D721Med (cell line): ENCODE measurements around the gene TM2D3.

Experiments used
- DNase-seq: peaks from one replicate; pipeline ENCODE4 v3.0.0; 2011; ENCODE audit warnings: low spot score; ENCODE audit not compliant: insufficient read length
- FAIRE-seq: peaks from 2 replicates; lab custom pipeline; 2011; peaks lifted over from hg19 to GRCh38; lab: Jason Lieb, UNC
- CTCF ChIP-seq: IDR thresholded peaks from 2 replicates; pipeline ENCODE4 v1.5.1; 2012; ENCODE audit warnings: mild to moderate bottlenecking, control low read depth; ENCODE audit not compliant: insufficient read depth; ENCODE audit errors: missing control alignments

The TM2D3 gene

DNA sequence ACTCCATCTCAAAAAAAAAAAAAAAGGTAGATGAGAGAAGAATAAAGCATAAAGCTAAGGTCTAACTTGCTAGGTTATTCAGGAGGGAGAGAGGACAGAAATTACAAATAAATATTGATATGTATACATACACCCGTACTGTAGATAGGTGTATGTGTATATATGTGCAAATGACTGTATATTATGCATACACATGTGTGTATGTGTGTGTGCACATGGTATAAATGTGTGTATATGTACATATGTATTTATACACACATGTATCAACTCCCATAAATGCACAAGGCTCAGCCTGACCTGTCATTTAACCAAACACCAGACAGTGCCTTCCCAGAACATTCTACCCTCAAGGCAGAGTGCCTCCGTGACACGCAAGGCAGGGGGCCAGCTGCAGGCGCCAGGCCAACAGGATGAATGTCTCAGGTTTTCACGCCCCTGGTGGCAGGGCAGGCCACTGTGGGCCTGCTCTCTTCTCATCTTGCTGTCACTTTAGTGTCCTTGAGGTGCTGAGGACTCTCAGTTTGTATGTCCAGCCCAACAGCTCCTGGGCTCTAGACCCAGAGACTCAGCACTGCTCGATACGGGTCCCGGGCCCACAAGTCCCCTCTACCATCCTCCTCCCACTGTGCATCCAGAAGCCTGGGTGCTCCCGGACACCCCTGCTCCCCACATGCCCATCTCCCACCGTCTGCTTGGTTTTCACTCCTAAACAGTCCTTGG lies 40.4 kb downstream of the TM2D3 start:
- FAIRE-seq (no peak), DNase-seq (no peak)
- TF ChIP-seq CTCF, result no peak

DNA sequence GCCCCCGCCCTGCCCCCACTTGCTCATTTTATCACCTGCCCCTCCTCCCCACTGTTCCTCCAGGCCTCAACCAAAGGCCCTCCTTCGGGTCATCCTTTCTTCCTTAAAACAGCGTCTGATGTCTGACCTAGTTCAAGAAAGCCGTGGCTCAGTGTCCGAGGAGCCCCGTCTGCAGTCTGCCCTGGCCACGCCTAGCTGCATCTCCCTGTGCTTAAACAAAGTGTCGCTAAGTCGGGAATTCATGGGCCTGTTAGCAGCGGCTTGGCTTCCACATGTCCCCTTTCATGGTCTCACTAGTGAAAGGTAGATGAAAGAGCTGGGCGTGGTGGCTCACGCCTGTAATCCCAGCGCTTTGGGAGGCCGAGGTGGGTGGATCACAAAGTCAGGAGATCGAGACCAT lies 41.2 kb downstream of the TM2D3 start:
- no peak for TF ChIP-seq CTCF
- DNase-seq (no peak), FAIRE-seq (no peak)

GRCh38 chr15:101610611-101611000 lies 41.6 kb downstream of the TM2D3 start:
- DNase-seq, result no peak
- no peak for FAIRE-seq
- no peak for TF ChIP-seq CTCF

GRCh38 chr15:101609742-101610610 lies 42.2 kb downstream of the TM2D3 start:
- no peak for DNase-seq
- FAIRE-seq, result no peak
- no peak for TF ChIP-seq CTCF

- TF ChIP-seq CTCF, result no peak
- DNase-seq (no peak), FAIRE-seq (no peak)
Observed at GRCh38 chr15:101608201-101608600, 44.0 kb downstream of the TM2D3 start.

DNA sequence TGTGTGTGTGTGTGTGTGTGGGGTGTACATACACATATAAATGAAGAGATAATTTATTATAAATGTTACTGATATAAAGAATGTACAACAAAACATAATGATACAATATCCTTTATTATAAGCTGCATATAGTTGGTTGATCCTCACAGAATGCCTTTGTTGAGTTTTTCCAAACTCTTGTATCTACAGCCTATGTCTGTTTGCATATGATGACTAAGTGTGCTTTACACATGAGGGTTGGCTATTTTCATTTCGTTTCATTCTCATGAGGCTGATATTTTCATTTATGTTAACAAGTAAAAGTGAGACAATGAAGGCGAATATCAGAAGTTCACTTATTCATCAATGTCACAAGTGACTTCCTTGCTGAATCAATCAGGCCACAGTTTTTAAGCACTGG lies 45.1 kb downstream of the TM2D3 start:
- FAIRE-seq (no peak), DNase-seq (no peak)
- TF ChIP-seq CTCF, result no peak
